ENCODE measurements around the gene SLC22A23. TPM values are rescaled to one million over a fixed set of nuclear protein-coding genes. Genes with fewer than 3 reads are reported as not detected.

SLC22A23 gene
- total and polyA plus RNA-seq, 2 donors (not counting 1 experiment from before 2014, with no cell fraction given), result 0.18 to 1.4 TPM

GRCh38 chr6:3484192-3484591, 27.3 kb upstream of the SLC22A23 start:
- ChIA-PET CTCF (no interaction called here), POLR2A (no interaction called here)
- WGBS (ENCODE audit: insufficient coverage), result no CpG with 5 or more reads among the region's 8 CpGs
- intact Hi-C loops (cut with micrococcal nuclease), result no loop called here
- Histone ChIP-seq H3K27ac (ENCODE audit: low read length in 2 of 2) (no peak overlapping the region), H3K36me3 (replicated peaks in 1 of 2; ENCODE audit: control extremely low read depth in 1 of 2, control insufficient read depth in 1 of 2, extremely low read depth in 1 of 2, insufficient read depth in 2 of 2, low read length in 1 of 2) (no peaks in the 10 kb centered on the region), H3K4me3 (ENCODE audit: control extremely low read depth in 1 of 5, extremely low read depth in 1 of 5, insufficient read depth in 1 of 5, low read depth in 2 of 5, low read length in 4 of 5) (no peak overlapping the region), H2AFZ (ENCODE audit: insufficient read depth, low read depth, low read length, poor library complexity, severe bottlenecking) (no peak overlapping the region), H3K9me3 (ENCODE audit: control extremely low read depth in 1 of 3, control insufficient read depth in 2 of 3, insufficient read depth in 1 of 3, low read length in 2 of 3) (peaks cover 0 to 7% (median 6%) of the 10 kb centered on the region in 3 donors), H3K4me2 (replicated peaks; ENCODE audit: low read depth, low read length, poor library complexity, severe bottlenecking) (no peak overlapping the region), H3K27me3 (replicated peaks in 1 of 4; ENCODE audit: control extremely low read depth in 1 of 4, control insufficient read depth in 3 of 4, insufficient read depth in 4 of 4, low read length in 3 of 4) (peaks cover 0 to 8% (median 1%) of the 10 kb centered on the region in 4 experiments), H3K4me1 (ENCODE audit: control insufficient read depth in 2 of 2, insufficient read depth in 2 of 2, low read length in 2 of 2) (no peaks in the 10 kb centered on the region), H3K9ac (ENCODE audit: low read length) (no peak overlapping the region), H3K79me2 (ENCODE audit: control insufficient read depth, insufficient read depth, low read length) (no peaks in the 10 kb centered on the region), H4K20me1 (ENCODE audit: control insufficient read depth, insufficient read depth, low read length, poor library complexity, severe bottlenecking) (no peaks in the 10 kb centered on the region)
- Mint-ChIP-seq H3K27me3 (peaks cover 54% of the 10 kb centered on the region), H3K4me3 (no peak overlapping the region), H3K9me3 (ENCODE audit: insufficient read depth) (peaks cover 8% of the 10 kb centered on the region), H3K4me1 (no peaks in the 10 kb centered on the region), H3K27ac (no peak overlapping the region)
- TF ChIP-seq EZH2 (IDR thresholded peaks at IDR 0.05; ENCODE audit: borderline replicate concordance, insufficient read depth, low read depth, low read length, poor library complexity, severe bottlenecking), result no peak
- TF ChIP-seq, protein P1, sequence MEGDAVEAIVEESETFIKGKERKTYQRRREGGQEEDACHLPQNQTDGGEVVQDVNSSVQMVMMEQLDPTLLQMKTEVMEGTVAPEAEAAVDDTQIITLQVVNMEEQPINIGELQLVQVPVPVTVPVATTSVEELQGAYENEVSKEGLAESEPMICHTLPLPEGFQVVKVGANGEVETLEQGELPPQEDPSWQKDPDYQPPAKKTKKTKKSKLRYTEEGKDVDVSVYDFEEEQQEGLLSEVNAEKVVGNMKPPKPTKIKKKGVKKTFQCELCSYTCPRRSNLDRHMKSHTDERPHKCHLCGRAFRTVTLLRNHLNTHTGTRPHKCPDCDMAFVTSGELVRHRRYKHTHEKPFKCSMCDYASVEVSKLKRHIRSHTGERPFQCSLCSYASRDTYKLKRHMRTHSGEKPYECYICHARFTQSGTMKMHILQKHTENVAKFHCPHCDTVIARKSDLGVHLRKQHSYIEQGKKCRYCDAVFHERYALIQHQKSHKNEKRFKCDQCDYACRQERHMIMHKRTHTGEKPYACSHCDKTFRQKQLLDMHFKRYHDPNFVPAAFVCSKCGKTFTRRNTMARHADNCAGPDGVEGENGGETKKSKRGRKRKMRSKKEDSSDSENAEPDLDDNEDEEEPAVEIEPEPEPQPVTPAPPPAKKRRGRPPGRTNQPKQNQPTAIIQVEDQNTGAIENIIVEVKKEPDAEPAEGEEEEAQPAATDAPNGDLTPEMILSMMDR (IDR thresholded peaks at IDR 0.05), result no peak
- ATAC-seq (ENCODE audit: low read depth) (no peak), DNase-seq (no peak)

DNA sequence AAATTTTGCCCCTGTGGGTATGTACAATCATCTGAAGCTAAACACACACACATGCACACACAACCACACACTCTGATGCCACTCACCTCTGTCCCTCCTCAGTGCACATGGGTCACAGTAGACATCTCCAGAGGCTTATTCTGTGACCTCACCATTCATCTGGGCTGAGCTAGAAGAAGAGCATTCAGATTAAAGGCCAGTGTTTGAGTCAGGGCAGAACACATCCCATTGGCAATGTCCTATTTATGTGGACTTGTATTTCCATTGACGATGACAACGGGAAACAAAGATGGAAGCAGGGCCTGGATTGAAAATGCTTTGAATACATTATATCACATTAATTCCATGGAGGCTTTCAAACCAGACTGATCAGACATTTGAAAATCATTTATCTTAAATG, 26.8 kb upstream of the SLC22A23 start:
- WGBS (ENCODE audit: insufficient coverage), result no CpG with 5 or more reads among the region's 2 CpGs
- Histone ChIP-seq H3K4me2 (replicated peaks; ENCODE audit: low read depth, low read length, poor library complexity, severe bottlenecking) (no peak overlapping the region), H3K27ac (ENCODE audit: low read length in 2 of 2) (no peak overlapping the region), H3K9ac (ENCODE audit: low read length) (no peak overlapping the region), H3K27me3 (replicated peaks in 1 of 4; ENCODE audit: control extremely low read depth in 1 of 4, control insufficient read depth in 3 of 4, insufficient read depth in 4 of 4, low read length in 3 of 4) (peaks cover 0 to 6% (median 1%) of the 10 kb centered on the region in 4 experiments), H3K36me3 (replicated peaks in 1 of 2; ENCODE audit: control extremely low read depth in 1 of 2, control insufficient read depth in 1 of 2, extremely low read depth in 1 of 2, insufficient read depth in 2 of 2, low read length in 1 of 2) (no peaks in the 10 kb centered on the region), H3K4me3 (ENCODE audit: control extremely low read depth in 1 of 5, extremely low read depth in 1 of 5, insufficient read depth in 1 of 5, low read depth in 2 of 5, low read length in 4 of 5) (no peak overlapping the region), H2AFZ (ENCODE audit: insufficient read depth, low read depth, low read length, poor library complexity, severe bottlenecking) (no peak overlapping the region), H3K4me1 (ENCODE audit: control insufficient read depth in 2 of 2, insufficient read depth in 2 of 2, low read length in 2 of 2) (no peaks in the 10 kb centered on the region), H4K20me1 (ENCODE audit: control insufficient read depth, insufficient read depth, low read length, poor library complexity, severe bottlenecking) (no peaks in the 10 kb centered on the region), H3K79me2 (ENCODE audit: control insufficient read depth, insufficient read depth, low read length) (no peaks in the 10 kb centered on the region), H3K9me3 (ENCODE audit: control extremely low read depth in 1 of 3, control insufficient read depth in 2 of 3, insufficient read depth in 1 of 3, low read length in 2 of 3) (peaks cover 0 to 7% (median 6%) of the 10 kb centered on the region in 3 donors)
- intact Hi-C loops (cut with micrococcal nuclease), result no loop called here
- TF ChIP-seq, protein P1 (IDR thresholded peaks at IDR 0.05), result no peak
- no peak for ATAC-seq (ENCODE audit: low read depth)
- H3K9me3 Mint-ChIP-seq (ENCODE audit: insufficient read depth), result peaks cover 8% of the 10 kb centered on the region
- no peak overlapping the region for H3K4me3 Mint-ChIP-seq
- no peak for DNase-seq
- ChIA-PET CTCF (no interaction called here), POLR2A (no interaction called here)
- no peak overlapping the region for H3K27ac Mint-ChIP-seq
- peaks cover 49% of the 10 kb centered on the region for H3K27me3 Mint-ChIP-seq
- no peaks in the 10 kb centered on the region for H3K4me1 Mint-ChIP-seq
